K562 (cell line): ENCODE data around the gene GAK. TPM values are rescaled to one million over a fixed set of nuclear protein-coding genes. Genes with fewer than 3 reads are reported as not detected.

Experiments used
- ATAC-seq: fragments of 200-7000 bp; cut with Tn5 transposase; 3 replicates; pipeline ENCODE4 v1.9.1; 2020; ENCODE audit warnings: moderate library complexity
- BruUV-seq: library from RNA; stranded (reverse); fragments of 400-500 nt; replicated peaks from 2 replicates; lab custom pipeline; 2021; lab: Mats Ljungman, UMichigan
- CTCF ChIA-PET: fragments of 300-600 bp; formaldehyde crosslinking; extraction: SDS; loops from one replicate; lab custom pipeline; 2021; ENCODE audit warnings: low intra/inter-chr PET ratio; lab: Yijun Ruan, JAX
- POLR2A ChIA-PET: fragments of 300-600, 350-650 bp; sonication (Branson Sonifier 250); formaldehyde crosslinking; extraction: SDS; loops from one replicate; lab custom pipeline; 2021; ENCODE audit warnings: antibody characterized with exemption, inconsistent platforms; lab: Yijun Ruan, JAX
- DNase-seq, 4 experiments: peaks; one replicate each; pipeline versions ENCODE4 v3.0.0 to v3.0.0-alpha.2; 2011 to 2018; ENCODE audit warnings: low spot score in 3 of 4, mixed read lengths in 3 of 4; ENCODE audit errors: extremely low read depth in 1 of 4
- FAIRE-seq: peaks from 2 replicates; lab custom pipeline; 2011; peaks lifted over from hg19 to GRCh38; lab: Jason Lieb, UNC
- H2AFZ ChIP-seq: 2 replicates; pipeline ENCODE4 v1.6.0; 2011; ENCODE audit warnings: low read depth, low read length, control low read depth, inconsistent platforms
- H3K27ac ChIP-seq: fragments of 200-600 bp; 3 replicates; pipeline ENCODE4 v1.8.0; 2011; ENCODE audit warnings: low read depth, mild to moderate bottlenecking, control low read depth, inconsistent platforms, low read length, moderate library complexity, mixed read lengths; ENCODE audit errors: extremely low read depth
- H3K27me3 ChIP-seq, 2 experiments: fragments of 300-600 bp in 1 of 2; 2 replicates in 1 of 2; 3 replicates in 1 of 2; pipeline versions ENCODE4 v1.6.0 to v1.8.0; 2011; ENCODE audit warnings: inconsistent platforms in 2 of 2, low read length in 2 of 2, mild to moderate bottlenecking in 1 of 2, mixed read lengths in 1 of 2, moderate library complexity in 1 of 2; ENCODE audit not compliant: control insufficient read depth in 2 of 2, insufficient read depth in 2 of 2
- H3K36me3 ChIP-seq: fragments of 300-600 bp; 3 replicates; pipeline ENCODE4 v1.8.0; 2011; ENCODE audit warnings: mild to moderate bottlenecking, low read length, inconsistent platforms; ENCODE audit not compliant: control insufficient read depth, insufficient read depth
- H3K4me1 ChIP-seq, 2 experiments: fragments of 200-600 bp in 1 of 2; replicated peaks in 1 of 2; 2 replicates in 1 of 2; 3 replicates in 1 of 2; pipeline versions ENCODE4 v1.5.1 to v1.8.0; 2011; ENCODE audit warnings: inconsistent platforms in 2 of 2, low read length in 2 of 2, mild to moderate bottlenecking in 1 of 2, mixed read lengths in 1 of 2, moderate library complexity in 1 of 2; ENCODE audit not compliant: control insufficient read depth in 2 of 2, insufficient read depth in 2 of 2
- H3K4me2 ChIP-seq: 2 replicates; pipeline ENCODE4 v1.6.1; 2011; ENCODE audit warnings: low read length, control low read depth, inconsistent platforms, mixed read lengths; ENCODE audit not compliant: insufficient read depth
- H3K4me3 ChIP-seq: fragments of 200-600 bp; sonication (generic), shearing (Covaris generic); 2 replicates; pipeline ENCODE4 v1.5.1; 2016; ENCODE audit warnings: control low read depth, inconsistent platforms
- H3K79me2 ChIP-seq: fragments of 200-600 bp; 3 replicates; pipeline ENCODE4 v1.8.0; 2011; ENCODE audit warnings: low read length, inconsistent platforms; ENCODE audit not compliant: control insufficient read depth, insufficient read depth
- H3K9ac ChIP-seq, 2 experiments: 2 replicates each; pipeline versions ENCODE4 v1.6.0 to v1.6.1; 2011; ENCODE audit warnings: low read depth in 2 of 2, low read length in 2 of 2, control low read depth in 1 of 2, inconsistent platforms in 1 of 2, mild to moderate bottlenecking in 1 of 2, mixed read lengths in 1 of 2; ENCODE audit not compliant: insufficient read depth in 1 of 2
- H3K9me1 ChIP-seq: one replicate; pipeline ENCODE4 v1.6.0; 2011; ENCODE audit warnings: inconsistent platforms, mild to moderate bottlenecking, low read length, moderate library complexity; ENCODE audit not compliant: control insufficient read depth, insufficient read depth
- H3K9me3 ChIP-seq: replicated peaks from 2 replicates; pipeline ENCODE4 v1.5.1; 2011; ENCODE audit warnings: low read depth, low read length, inconsistent platforms; ENCODE audit not compliant: control insufficient read depth, insufficient read depth
- H4K20me1 ChIP-seq: replicated peaks from 2 replicates; pipeline ENCODE4 v1.6.1; 2011; ENCODE audit warnings: low read length, inconsistent platforms, mixed read lengths; ENCODE audit not compliant: control insufficient read depth, insufficient read depth
- HDAC1 ChIP-seq, 2 experiments: fragments of 450-650 bp; IDR thresholded peaks; 2 replicates each; pipeline ENCODE4 v1.6.1; 2016 to 2017; ENCODE audit warnings: inconsistent platforms in 1 of 2, mild to moderate bottlenecking in 1 of 2, moderate library complexity in 1 of 2
- MYBL2 ChIP-seq, 2 experiments: fragments of 450-650 bp in 1 of 2; sonication (generic) in 1 of 2; formaldehyde crosslinking in 1 of 2; IDR thresholded peaks; 2 replicates each; pipeline versions ENCODE4 v1.6.1 to v1.8.1; 2017 to 2022; ENCODE audit warnings: borderline replicate concordance in 1 of 2, inconsistent platforms in 1 of 2, low read depth in 1 of 2, mild to moderate bottlenecking in 1 of 2, missing genetic modification reagents in 1 of 2, moderate library complexity in 1 of 2
- PRMT5 ChIP-seq: sonication (generic); formaldehyde crosslinking; IDR thresholded peaks from 2 replicates; pipeline ENCODE4 v1.5.0; 2020; ENCODE audit warnings: missing genetic modification reagents
- SIRT6 ChIP-seq: IDR thresholded peaks from one replicate; pipeline ENCODE4 v1.6.1; 2012; ENCODE audit warnings: low read depth, mild to moderate bottlenecking, control low read depth, inconsistent platforms, low read length, moderate library complexity
- ZNF408 ChIP-seq: fragments of 250-450 bp; sonication (Bioruptor Pico); IDR thresholded peaks from 2 replicates; pipeline ENCODE4 v1.4.0; 2020; ENCODE audit warnings: low read depth, mild to moderate bottlenecking, moderate library complexity
- WGBS: fragments of 100-300 bp; shearing (Covaris generic); methylation state at CpG from one replicate; pipeline ENCODE4 v1.1.6; 2016; ENCODE audit warnings: low coverage, mixed read lengths; ENCODE audit not compliant: insufficient coverage; ENCODE audit errors: missing lambda C conversion rate; 5-methylcytosine and 5-hydroxymethylcytosine counted together
- in situ Hi-C: fragments of 300-500 bp; cut with MboI; formaldehyde crosslinking; loops from 4 replicates; pipeline ENCODE4 v1.15.0; 2018; ENCODE audit warnings: inconsistent platforms, mixed read lengths
- intact Hi-C: fragments of 100-400 bp; cut with micrococcal nuclease; formaldehyde crosslinking; loops from 2 replicates; pipeline ENCODE4 v1.14.2; 2022
- polyA plus RNA-seq, 8 experiments: library from polyadenylated mRNA; depleted of rRNA in 4 of 8; stranded (reverse) in 5 of 8; unstranded in 3 of 8; fragments of >200 nt; fragmentation: Nextera tagmentation in 2 of 8; fragmentation: Illumina TruSeq in 1 of 8; extraction: Ambion mirVana in 2 of 8; extraction: Trizol in 1 of 8; gene quantifications; 2 replicates each; pipeline versions ENCODE4 v1.2.1 to v1.2.3, GENCODE V29; 2011 to 2014; ENCODE audit warnings: inconsistent platforms in 1 of 8, missing spikeins in 1 of 8
- total RNA-seq, 7 experiments: library from RNA; depleted of rRNA in 6 of 7; stranded (reverse); fragments of >200 nt in 6 of 7; fragmentation: Illumina TruSeq in 2 of 7; extraction: Trizol in 2 of 7; gene quantifications; 2 replicates each; pipeline versions ENCODE4 v1.2.1 to v1.2.3, GENCODE V29; 2011 to 2021; ENCODE audit warnings: low replicate concordance in 1 of 7

The GAK gene
- total and polyA plus RNA-seq, 9 of the 15 experiments (the other 6 are each of a cell fraction or from before 2014, with no cell fraction given): 1.3 to 102 (median 16.2) TPM

- H4K20me1 ChIP-seq: no peaks in the 10 kb centered on the region
- TF ChIP-seq SIRT6 (no peak), ZNF408 (CRISPR knock-in tag) (no peak), MYBL2 (IDR thresholded peaks at IDR 0.05; ENCODE audit: low read depth) (no peak), MYBL2 (CRISPR knock-in tag; IDR thresholded peaks at IDR 0.05; ENCODE audit: borderline replicate concordance) (no peak)
- TF ChIP-seq, all 486 proteins: peak for 0
- POLR2A ChIA-PET: interaction anchor here (0.6 kb wide), 1 partner anchor 87 kb away, joined by 3 read pairs; no protein-coding TSS in a partner anchor
- no peak overlapping the region for H3K4me2 ChIP-seq
- no peak overlapping the region for H3K27ac ChIP-seq
- H3K27me3 ChIP-seq: no peaks in the 10 kb centered on the region
- DNase-seq (no peak), FAIRE-seq (no peak), ATAC-seq (no peak)
- peaks cover 0 to 21% of the 10 kb centered on the region in 2 experiments; a peak in 1 of 5 replicates for H3K4me1 ChIP-seq
- WGBS: 97% methylated on average over 9 of the region's 11 CpGs
- no peaks in the 10 kb centered on the region for H3K79me2 ChIP-seq
- H3K9me3 ChIP-seq: peaks cover 4% of the 10 kb centered on the region; the same call in 1 of the 2 replicates
- CTCF ChIA-PET: no interaction called here
- H3K36me3 ChIP-seq: peaks cover 91% of the 10 kb centered on the region; the same call in 2 of the 3 replicates
- H3K4me3 ChIP-seq: no peak overlapping the region
- in situ Hi-C loops (no loop called here), intact Hi-C loops (no loop called here)
- H2AFZ ChIP-seq: no peak overlapping the region
- no TSS peak for BruUV-seq
- H3K9me1 ChIP-seq: no peaks in the 10 kb centered on the region
- no peak overlapping the region for H3K9ac ChIP-seq
Measured at GRCh38 chr4:865121-865465, 67.0 kb downstream of the GAK start.

- CTCF ChIA-PET: no interaction called here
- in situ Hi-C loops: no loop called here
- no peaks in the 10 kb centered on the region for H3K79me2 ChIP-seq
- H3K27me3 ChIP-seq: no peaks in the 10 kb centered on the region
- TF ChIP-seq HDAC1 (IDR thresholded peaks at IDR 0.05) (no peak), PRMT5 (CRISPR knock-in tag) (no peak)
- TF ChIP-seq, all 486 proteins: peak for 0
- H3K9me3 ChIP-seq: no peaks in the 10 kb centered on the region; the same call in 1 of the 2 replicates
- no peaks in the 10 kb centered on the region for H4K20me1 ChIP-seq
- ATAC-seq: no peak
- H3K4me1 ChIP-seq: peaks cover 0 to 21% of the 10 kb centered on the region in 2 experiments; a peak in 1 of 5 replicates
- H3K9me1 ChIP-seq: no peaks in the 10 kb centered on the region
- no peak for FAIRE-seq
- H3K9ac ChIP-seq: peak overlapping the region in 1 of 2 experiments; percentile 28; a peak in 1 of 4 replicates
- no TSS peak for BruUV-seq
- 97% methylated on average over 36 of the region's 42 CpGs for WGBS
- DNase-seq: no peak
- intact Hi-C loops: no loop called here
- H3K27ac ChIP-seq: no peak overlapping the region
- H3K4me2 ChIP-seq: no peak overlapping the region
- peaks cover 89% of the 10 kb centered on the region; the same call in 2 of the 3 replicates for H3K36me3 ChIP-seq
- H2AFZ ChIP-seq: no peak overlapping the region
- POLR2A ChIA-PET: interaction anchor here (0.6 kb wide), 1 partner anchor 86 kb away, joined by 3 read pairs; no protein-coding TSS in a partner anchor
- no peak overlapping the region for H3K4me3 ChIP-seq
Measured at GRCh38 chr4:864456-865120, 67.5 kb downstream of the GAK start.
